ENCODE measurements around the gene BUD23. TPM values are rescaled to one million over a fixed set of nuclear protein-coding genes. Genes with fewer than 3 reads are reported as not detected.

The BUD23 gene, protein sequence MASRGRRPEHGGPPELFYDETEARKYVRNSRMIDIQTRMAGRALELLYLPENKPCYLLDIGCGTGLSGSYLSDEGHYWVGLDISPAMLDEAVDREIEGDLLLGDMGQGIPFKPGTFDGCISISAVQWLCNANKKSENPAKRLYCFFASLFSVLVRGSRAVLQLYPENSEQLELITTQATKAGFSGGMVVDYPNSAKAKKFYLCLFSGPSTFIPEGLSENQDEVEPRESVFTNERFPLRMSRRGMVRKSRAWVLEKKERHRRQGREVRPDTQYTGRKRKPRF
- 447 TPM for polyA plus RNA-seq (2012; ENCODE audit: insufficient read depth, insufficient read length, low read depth)

DNA sequence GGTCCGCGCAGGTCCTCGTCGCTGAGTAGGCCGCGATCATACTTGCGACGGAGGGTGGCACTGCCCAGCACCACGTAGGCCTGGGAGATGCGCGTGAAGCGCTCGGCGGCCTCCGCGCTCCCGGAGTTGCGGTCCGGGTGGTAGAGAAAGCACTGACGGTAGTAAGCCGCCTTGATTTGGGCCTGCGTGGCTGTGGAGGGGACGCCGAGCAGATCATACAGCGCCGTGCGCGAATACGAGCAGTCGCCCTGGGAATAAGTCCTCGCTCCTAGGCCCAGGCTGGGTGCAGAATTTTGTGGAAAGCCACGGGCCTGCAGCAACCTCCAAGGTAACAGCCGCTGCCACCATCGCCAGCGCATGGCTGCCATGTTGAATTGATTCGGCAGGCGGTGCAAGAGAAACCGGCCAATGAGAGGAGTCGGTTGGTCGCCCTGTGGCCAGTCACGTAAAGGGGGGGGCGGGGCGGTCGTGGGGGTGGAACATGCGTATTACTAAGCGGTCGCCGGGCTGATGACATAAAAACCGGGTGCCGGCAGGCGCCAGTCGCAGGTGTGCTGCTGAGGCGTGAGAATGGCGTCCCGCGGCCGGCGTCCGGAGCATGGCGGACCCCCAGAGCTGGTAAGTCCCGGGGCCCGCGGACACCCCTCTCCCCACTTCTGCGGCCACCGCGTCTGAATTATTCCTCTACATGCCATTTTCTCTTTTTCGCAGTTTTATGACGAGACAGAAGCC is at the start of gene BUD23, which contains the start of gene DNAJC30:
Gene BUD23, plus strand, starts transcription at position 542 of the 732 bp plus-strand sequence. Its CDS starts 29 bp downstream, at position 571.
Gene DNAJC30, minus strand, starts transcription at position 398 of the 732 bp plus-strand sequence. Its CDS starts 30 bp downstream, at position 368.
- H3K27me3 ChIP-seq = no peaks in the 10 kb centered on the region
- H3K4me1 ChIP-seq = no peaks in the 10 kb centered on the region
- H3K4me3 ChIP-seq (ENCODE audit: low read depth, low read length) = peak within 1 kb of the TSS; percentile 83
- no peaks in the 10 kb centered on the region for H3K9me3 ChIP-seq
- DNase-seq = peak; percentile 99
- H3K36me3 ChIP-seq = peaks cover 20% of the 10 kb centered on the region
- TF ChIP-seq, protein P1, sequence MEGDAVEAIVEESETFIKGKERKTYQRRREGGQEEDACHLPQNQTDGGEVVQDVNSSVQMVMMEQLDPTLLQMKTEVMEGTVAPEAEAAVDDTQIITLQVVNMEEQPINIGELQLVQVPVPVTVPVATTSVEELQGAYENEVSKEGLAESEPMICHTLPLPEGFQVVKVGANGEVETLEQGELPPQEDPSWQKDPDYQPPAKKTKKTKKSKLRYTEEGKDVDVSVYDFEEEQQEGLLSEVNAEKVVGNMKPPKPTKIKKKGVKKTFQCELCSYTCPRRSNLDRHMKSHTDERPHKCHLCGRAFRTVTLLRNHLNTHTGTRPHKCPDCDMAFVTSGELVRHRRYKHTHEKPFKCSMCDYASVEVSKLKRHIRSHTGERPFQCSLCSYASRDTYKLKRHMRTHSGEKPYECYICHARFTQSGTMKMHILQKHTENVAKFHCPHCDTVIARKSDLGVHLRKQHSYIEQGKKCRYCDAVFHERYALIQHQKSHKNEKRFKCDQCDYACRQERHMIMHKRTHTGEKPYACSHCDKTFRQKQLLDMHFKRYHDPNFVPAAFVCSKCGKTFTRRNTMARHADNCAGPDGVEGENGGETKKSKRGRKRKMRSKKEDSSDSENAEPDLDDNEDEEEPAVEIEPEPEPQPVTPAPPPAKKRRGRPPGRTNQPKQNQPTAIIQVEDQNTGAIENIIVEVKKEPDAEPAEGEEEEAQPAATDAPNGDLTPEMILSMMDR (IDR thresholded peaks at IDR 0.05; ENCODE audit: low read depth, low read length) = no peak

DNA sequence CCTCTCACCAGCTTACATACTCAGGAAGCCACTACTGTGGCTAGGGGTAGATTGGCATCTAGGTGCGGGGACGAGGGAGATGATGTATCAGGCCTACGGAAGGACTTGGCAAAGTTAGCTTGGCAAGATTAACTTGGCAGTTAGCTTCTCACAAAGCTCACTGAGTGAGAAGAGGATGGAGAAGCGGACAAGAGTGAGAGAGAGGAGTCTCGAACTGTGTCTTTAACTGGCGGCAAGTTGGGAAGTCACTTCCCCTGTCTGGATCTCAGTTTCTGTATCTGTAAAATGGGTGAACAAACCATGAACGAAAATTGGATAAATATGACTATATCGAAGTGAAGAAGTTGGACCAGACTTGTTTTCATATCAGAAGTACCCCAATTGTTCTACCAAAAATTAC is 49.6 kb upstream of the BUD23 start:
- TF ChIP-seq, protein P1 (IDR thresholded peaks at IDR 0.05; ENCODE audit: low read depth, low read length) = no peak
- Histone ChIP-seq H3K36me3 (no peaks in the 10 kb centered on the region), H3K4me3 (ENCODE audit: low read depth, low read length) (no peak overlapping the region), H3K4me1 (no peaks in the 10 kb centered on the region), H3K27me3 (peaks cover 18% of the 10 kb centered on the region), H3K9me3 (no peaks in the 10 kb centered on the region)
- no peak for DNase-seq

DNA sequence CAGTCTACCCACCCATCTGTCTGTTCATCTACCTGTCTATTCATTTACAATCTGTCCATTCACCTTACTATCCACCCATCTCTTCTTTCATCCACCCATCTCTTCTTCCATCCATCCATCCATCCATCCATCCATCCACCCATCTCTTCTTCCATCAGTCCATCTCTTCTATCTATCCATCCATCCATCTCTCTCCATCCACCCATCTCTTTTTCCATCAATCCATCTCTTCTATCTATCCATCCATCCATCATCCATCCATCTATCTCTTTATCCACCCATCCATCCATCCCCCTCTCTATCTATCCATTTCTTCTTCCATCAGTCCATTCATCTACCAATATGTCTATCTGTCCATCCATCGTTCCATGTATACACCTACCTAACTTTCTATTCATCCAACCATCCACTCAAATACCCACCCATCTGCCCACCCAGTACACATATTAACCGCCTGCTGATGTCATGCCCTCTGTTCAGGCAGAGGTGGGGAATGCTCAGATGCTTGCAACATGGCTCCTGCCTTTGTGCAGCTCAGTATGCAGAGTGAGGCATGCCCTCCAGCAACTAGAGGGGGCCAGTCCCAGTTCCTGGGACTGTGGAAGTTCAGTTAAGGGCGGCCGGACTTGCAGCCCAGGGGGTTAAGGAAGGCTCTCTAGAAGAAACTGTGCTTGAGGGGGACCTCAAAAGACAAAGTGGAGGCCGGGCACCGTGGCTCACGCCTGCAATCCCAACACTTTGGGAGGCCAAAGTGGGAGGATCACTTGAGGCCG is 47.8 kb upstream of the BUD23 start:
- no peak for DNase-seq
- peaks cover 22% of the 10 kb centered on the region for H3K27me3 ChIP-seq
- H3K4me1 ChIP-seq = no peaks in the 10 kb centered on the region
- TF ChIP-seq, protein P1 (IDR thresholded peaks at IDR 0.05; ENCODE audit: low read depth, low read length) = no peak
- no peak overlapping the region for H3K4me3 ChIP-seq (ENCODE audit: low read depth, low read length)
- H3K36me3 ChIP-seq = no peaks in the 10 kb centered on the region
- H3K9me3 ChIP-seq = no peaks in the 10 kb centered on the region

DNA sequence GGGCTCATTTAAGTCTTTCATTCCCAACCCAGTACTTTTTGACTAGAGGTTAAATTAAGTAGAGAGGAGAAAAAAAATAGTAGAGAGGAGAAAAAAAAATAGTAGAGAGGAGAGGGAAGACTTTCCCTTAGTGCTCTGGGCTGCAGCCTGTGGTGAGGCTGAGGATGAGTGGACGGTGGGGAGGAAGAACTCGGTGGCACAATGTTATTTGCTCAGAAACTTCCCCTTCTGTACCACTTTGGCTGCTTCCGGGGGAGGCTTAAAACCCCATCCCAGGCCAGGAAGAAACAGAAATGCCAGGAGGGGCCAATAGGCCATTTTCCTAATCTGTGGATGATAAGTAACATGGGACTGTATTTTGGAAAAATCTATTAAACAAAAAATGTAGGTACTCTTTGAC is 44.5 kb upstream of the BUD23 start:
- Histone ChIP-seq H3K36me3 (no peaks in the 10 kb centered on the region), H3K4me3 (ENCODE audit: low read depth, low read length) (no peak overlapping the region), H3K4me1 (no peaks in the 10 kb centered on the region), H3K27me3 (peaks cover 36% of the 10 kb centered on the region), H3K9me3 (no peaks in the 10 kb centered on the region)
- no peak for DNase-seq
- TF ChIP-seq, protein P1 (IDR thresholded peaks at IDR 0.05; ENCODE audit: low read depth, low read length) = no peak

DNA sequence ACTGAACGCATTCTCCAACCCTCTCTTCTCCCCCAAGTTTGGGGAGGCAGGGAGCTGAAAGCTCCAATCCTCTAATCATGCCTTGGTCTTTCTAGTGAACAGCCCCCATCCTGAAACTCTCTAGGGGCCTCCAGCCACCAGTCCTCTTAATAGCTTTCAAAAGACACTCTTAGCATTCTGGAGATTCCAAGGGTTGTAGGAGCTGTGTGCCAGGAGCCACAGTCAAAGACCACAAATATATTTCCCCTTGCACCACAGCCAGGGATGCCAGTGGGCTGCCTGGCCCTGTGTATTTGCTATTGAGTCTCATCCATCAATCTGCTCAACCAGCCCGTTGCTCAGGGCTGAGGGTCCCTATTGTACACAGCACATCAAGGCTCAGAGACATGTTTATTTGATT is 40.6 kb upstream of the BUD23 start:
- Histone ChIP-seq H3K4me1 (no peaks in the 10 kb centered on the region), H3K4me3 (ENCODE audit: low read depth, low read length) (no peak overlapping the region), H3K36me3 (no peaks in the 10 kb centered on the region), H3K9me3 (no peaks in the 10 kb centered on the region), H3K27me3 (peaks cover 56% of the 10 kb centered on the region)
- DNase-seq = no peak
- TF ChIP-seq, protein P1 (IDR thresholded peaks at IDR 0.05; ENCODE audit: low read depth, low read length) = no peak
